Measurements from ENCODE around the gene LMF1.

DNA sequence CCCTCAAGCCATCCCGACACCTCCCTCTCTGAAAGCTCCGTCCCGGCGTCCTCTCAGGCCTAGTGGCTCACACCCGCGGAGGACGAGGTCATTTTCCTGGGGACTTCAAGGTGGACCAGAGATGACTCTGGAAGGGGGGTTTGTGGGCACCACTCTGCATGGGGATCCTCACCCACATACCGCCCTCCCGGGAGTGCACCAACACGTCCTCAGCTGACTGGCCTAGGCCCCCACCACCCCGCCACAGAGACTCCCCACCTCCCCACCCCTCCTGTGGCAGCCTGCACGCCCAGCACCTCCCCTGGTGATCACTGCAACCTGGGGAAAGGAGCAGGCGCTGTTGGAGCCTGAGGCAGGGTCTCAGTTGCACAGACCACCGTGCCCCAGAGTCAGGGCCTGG lies 8.4 kb upstream of the LMF1 start:
- TF ChIP-seq POLR2A (IDR thresholded peaks at IDR 0.05) (no peak), CTCF (IDR thresholded peaks at IDR 0.05) (no peak)
